GM18870 (cell line): ENCODE data around the gene LRRC7.

Source experiments
- ATAC-seq: cut with Tn5 transposase; IDR thresholded peaks from one replicate; pipeline ENCODE4 v1.9.1; 2021; ENCODE audit warnings: moderate library complexity; ENCODE audit not compliant: unreplicated experiment

The LRRC7 gene

DNA sequence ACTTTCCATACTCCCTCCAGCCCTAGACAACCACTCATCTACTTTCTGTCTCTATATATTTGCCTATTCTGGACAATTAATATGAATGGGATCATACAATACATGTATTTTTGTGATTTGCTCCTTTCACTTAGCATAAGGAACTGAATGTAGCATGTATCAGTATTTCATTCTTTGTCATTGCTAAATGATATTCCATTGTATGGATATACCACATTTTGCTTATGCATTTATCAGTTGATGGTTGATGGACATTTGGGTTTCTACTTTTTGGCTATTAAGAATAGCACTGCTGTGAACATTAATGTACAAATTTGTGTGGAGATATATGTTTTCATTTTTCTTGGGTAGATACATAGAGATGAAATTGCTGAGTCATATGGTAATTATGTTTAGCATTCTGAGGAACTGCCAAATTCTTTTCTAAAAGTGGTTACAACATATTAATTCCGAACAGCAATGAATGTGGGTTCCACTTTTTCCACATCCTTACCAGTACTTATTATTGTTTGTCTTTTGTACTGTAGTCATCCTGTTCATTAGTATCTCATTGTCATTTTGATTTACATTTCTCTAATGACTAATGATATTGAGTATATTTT lies 516.7 kb downstream of the LRRC7 start:
- no peak for ATAC-seq

DNA sequence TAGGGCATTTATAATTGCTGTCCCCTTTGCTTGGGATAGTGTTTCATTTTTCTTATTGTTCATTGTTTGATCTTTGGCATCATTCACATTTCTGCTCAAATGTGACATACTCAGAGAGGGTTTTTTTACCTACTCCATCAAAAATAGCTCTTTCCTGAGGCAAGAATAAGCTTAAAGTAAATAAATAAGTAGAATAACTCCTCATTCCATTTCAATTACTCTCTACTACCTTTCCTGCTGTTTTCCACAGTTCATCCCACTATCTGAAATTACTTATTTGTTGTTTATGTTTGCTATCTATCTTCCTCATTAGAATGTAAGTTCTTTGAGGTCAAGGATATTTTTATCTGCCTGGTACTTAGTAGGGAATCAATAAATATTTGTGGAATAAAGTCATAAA lies 517.8 kb downstream of the LRRC7 start:
- ATAC-seq: no peak

DNA sequence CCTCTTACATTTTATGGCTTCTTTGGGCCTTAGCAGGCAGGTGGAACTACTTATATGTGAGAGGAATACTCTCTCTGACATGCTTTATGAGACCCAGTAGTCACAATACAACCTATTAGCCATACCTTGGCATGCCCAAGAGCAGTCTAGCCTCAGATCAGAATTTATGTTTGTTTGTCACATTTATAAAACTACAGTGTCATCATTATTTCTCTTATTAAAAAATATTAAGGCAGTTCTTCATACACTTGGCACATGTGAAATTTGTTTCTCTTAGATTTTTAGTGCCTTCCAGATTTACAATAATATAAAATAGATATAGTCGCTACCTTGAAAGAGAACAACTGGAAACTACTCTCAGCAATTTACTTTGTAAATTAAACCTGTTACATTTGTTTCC lies 519.2 kb downstream of the LRRC7 start:
- no peak for ATAC-seq

DNA sequence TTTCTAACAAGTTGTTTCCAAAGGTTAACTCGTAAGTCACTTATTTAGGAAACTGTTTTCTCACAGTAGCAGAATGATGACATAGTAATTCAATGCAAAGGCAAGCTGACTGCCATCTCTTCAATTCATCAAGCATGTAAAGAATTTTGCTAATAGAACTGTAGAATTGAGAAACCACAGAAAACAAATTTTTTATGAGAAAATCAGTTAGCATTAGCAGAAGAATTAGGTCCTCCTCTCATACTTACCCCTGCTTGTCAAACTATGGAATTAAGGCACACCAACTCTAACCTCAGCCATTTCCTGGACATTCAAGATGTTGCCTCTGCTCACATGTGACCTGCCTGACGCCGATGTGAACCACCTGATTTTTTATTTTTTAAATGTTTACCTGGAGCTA lies 522.4 kb downstream of the LRRC7 start:
- no peak for ATAC-seq

DNA sequence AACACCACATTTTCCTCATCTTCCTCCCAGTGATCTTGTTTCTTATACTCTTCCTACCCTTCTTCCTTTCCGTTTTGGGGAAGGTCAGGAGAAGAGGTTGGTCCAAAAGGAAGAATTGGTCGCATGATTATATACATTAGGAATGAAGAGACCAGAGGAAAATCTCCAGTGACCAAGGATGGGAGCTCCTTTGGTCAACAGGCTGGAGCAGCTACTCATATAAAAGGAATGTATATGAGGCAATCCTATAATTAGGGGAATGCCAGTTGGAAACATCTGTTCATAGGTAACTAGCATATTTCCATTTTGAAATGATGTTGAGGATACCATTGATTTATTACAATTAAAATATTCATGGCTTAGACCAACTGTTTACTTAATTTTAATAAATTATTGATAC lies 523.2 kb downstream of the LRRC7 start:
- ATAC-seq: no peak

DNA sequence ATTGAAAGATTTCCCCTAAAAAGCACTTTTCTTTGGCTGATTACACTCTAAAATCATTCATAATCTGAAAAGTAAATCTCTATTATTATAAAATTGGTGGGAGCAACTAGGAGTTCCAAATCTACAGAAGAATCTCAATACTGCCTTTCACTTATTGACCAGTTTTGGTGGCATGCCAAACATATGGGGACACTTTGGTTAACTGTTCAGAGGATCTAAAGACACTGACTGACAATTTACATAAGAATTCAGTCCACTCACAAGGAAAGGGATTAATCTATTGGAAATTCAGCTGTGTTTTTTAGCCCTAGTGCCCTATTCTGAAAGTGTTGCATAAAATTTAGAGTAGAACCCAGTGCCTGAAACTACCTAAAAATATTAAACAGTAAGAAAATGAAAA lies 524.1 kb downstream of the LRRC7 start:
- no peak for ATAC-seq

DNA sequence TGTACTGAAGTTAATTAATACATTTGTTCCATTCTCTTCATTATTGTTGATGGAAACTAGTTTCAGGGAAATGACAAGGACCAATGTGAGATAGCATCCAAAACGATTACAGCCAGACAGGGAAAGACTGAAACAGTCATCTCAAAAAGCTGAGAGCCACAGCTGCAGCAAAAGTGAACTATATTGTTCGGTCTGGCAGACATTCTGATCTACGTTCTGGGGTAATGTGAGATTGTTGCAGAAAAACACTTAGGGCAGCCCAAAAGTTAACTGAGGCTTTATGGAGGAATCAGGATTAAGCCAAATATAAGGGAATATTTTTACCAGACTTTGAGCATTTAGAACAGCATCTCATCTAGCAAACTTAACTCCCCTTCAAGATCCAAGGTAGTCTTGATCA lies 524.8 kb downstream of the LRRC7 start:
- ATAC-seq: no peak

DNA sequence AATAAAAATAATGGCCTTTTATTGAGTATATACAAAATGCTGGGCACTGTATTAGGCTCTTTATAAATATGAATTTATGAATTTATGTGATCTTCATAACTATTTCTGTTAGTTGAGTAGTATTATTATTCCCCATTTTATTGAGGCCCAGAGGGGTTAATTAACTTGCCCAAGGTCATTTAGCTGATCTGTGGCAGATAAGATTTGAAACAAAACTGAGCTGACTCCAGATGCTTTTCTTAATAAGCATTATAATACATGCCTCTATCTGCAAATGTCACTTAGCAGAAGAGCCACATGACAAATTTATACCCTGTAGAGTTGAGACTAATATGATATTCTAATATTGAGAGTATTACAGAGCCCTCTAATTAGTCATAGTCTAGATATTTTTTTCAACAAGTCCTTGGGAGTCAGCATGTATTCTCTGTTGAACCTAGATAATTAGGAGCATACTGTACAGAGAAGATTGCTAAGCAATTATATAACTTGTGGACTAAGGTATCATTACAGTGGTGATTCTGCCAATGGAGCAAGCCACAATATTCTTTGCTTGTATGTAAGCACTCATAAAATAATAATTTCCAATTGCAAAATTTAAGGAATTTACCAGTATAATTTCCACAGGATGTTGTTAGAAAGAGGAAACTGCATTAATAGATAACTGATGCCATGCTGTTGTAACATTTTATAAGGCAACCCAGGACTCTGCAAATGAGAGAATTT lies 525.7 kb downstream of the LRRC7 start:
- no peak for ATAC-seq

DNA sequence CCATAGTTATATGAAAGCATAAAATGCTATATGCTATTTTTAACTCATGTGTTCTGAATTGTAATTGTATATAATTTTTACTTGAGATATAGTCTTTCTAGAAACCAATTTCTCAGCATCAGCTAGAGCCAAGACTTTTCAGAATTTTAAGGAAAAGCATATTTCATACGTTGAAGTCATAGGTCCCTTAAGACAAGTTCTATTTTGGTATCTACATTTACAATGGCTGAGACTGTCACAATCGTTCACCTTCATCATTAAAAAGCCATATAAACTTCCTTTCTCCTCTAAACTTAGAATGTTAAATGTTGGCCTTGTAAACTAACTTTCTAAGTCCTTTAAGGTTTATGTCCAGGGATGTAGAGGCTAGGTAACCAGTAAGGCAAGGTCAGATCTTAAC lies 533.5 kb downstream of the LRRC7 start:
- ATAC-seq: no peak

DNA sequence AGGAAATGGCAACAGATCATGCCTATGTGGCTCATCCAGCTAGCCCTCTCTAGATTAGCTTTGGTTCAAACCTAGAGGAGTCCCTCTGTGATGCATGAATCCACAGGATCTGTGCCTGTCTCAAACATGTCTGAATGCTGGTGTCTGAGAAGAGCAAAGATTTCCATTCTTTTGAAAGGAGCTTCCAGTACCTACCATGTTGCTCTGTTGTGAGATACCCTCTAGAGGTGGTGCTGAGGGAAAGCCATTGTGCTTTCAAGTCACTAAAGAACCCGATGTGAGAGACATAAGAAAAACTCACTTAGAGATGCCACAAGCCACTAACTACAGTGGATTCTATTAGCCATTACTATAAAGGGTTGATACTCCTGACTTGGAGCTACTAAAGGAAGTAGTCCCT lies 534.1 kb downstream of the LRRC7 start:
- no peak for ATAC-seq

DNA sequence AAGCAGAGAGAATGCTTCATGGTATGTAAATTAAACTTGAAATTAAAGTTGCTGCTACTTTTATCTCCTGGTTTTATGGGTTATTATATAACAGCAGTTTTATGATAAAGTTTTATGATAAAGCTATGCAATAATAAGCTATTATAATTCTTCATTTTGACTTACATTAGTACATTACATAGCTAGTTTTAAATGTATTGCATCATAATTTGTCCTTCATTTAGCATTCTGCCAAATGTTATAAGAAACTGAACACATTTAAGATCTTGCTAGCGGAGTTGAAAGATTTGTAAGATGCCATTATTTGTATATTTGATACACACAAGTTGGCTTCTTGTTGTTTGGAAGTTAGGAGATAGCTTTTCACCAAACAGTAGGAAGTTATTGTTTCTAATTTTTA lies 536.0 kb downstream of the LRRC7 start:
- no peak for ATAC-seq

DNA sequence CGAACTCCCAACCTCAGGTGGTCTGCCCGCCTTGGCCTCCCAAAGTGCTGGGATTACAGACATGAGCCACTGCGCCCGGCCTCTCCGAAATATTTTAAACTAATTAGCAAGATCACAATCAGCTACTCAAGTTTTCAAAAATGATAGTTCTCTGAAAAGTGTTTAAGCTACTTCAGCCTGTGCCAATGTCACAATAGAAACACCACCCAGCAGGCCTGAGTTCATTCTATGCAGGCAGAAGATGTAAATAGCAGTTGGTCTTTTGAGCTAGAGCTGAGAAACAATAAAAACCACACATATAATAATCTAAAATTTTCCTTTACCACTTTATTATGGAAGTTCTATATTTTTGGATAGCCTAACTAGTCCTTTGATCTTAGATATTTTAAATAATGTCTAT lies 541.5 kb downstream of the LRRC7 start:
- no peak for ATAC-seq

DNA sequence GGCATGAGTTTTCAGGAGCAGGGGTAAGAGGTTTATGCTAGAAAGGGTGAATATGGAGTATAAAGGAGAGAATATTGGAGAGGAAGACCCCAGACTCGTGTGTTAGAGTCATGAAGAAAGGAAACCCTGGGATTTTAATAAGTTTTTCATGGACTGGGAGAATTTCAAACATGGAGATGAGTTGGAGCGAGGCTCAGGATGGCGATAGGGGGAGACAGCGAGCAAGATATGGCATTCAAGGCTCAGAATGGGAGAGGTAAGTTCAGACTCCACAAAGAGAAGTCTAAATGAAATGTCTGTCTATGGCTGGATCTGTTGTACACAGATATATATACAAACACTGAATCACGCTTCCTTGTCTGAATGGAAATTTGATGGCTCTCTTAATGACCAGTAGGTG lies 545.1 kb downstream of the LRRC7 start:
- no peak for ATAC-seq

DNA sequence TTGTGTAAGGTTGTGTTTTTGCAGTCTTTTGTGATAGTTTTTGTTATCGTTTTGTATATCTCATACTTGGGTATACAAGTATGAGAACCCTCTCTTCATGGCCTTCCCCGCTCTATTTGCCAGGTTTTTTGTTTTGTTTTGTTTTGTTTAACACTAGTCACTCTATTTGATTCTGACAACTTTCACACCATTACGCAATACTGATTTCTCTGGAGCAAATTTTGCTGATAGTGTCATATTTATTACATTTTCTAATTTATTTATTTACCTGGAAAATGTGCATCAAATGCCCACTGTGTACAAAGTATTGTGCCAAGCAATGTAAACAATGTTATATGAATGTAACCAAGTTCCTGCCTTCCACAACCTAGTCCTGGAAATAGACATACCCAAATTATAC lies 547.6 kb downstream of the LRRC7 start:
- ATAC-seq: no peak

DNA sequence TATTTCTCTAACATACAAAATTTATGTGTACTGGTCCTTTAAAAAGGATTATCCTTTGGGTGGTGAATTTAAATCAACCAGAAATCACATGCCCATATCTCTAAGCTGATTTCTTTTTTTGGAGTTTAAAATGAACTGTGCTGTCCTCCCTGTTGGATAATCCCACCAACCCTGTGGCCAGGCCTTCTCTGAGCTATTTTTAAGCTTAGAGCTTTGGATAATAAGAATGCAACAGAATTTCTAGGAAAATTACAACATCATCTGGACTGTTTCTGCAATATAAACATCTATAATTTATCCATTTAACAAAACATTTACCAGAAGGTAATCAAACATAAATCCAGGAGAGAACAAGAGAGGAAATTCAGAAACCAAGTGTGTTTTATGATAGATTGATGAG lies 549.3 kb downstream of the LRRC7 start:
- no peak for ATAC-seq

DNA sequence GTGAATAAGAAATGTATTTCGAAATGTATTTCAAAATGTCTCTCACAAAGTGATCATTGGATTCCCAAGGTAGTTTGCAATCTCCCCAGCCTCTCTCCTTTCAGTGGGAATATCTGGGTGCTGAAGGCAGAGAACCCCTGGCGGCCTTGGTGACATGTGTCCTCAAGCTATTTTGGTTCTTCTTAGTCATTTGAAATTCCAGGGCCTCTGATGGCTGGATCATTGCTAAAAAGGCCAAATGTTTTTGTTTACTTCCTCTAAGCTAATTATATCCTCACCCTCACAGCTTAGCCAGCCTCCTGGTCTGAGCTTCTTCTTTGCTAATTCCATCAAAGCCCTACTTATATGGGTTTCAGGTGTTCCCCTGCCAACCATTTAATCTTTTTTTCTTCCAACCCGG lies 566.4 kb downstream of the LRRC7 start:
- no peak for ATAC-seq

DNA sequence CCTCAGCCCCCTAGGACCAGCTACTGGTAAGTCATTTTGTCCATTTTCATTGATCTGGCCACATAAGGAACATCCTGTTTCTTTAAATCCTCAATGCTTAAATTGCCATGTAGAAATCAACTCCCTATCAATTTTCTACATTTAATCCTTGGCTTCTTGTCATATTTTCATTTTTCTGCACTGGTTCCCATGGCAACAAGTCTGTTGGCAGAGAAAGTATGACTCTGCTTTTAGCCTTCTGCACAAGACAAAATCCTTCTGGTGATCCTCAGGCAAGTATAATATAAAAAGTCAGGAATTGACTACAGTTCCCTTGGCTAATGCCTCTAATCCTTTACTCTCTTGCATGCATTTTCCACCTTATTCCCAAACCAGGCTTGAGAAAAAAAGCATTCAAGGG lies 572.6 kb downstream of the LRRC7 start:
- ATAC-seq: no peak

DNA sequence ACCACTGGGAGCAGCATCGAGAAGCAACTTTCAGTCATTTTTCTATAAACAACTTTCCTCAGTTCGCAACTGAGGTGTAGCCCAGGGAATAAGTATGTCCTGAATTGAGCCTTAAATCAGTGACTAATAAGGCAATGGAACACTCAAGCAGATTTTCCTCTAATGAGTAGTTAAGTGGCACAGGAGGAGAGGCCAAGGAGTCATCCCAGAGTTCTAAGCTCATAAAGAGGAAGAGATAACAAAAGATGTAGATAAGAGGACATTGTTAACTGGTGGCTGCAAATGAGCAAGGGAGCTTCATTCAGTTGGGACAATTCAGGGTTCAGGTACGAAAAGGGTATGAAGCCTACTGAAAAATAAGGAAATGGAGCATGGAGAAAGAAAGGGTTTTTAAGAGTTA lies 573.2 kb downstream of the LRRC7 start:
- ATAC-seq: no peak

DNA sequence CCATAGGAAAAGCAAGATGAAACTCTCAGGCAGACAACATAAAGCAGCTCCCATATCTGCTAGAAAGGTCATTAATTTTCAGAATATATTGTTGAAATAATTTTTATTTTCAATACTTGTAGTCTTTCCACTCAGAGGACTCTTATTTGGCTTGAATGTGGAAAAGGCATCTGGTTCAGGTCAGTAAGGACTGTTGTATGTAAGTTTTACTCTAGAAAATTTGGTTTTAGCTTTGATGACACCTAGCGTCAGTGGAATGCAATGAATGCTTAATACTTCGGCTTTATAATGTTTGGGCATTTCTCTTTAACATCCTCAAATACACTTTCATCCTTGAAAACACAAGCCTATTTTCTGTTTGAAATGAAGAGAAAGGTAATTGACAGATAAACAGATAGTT lies 574.4 kb downstream of the LRRC7 start:
- no peak for ATAC-seq

DNA sequence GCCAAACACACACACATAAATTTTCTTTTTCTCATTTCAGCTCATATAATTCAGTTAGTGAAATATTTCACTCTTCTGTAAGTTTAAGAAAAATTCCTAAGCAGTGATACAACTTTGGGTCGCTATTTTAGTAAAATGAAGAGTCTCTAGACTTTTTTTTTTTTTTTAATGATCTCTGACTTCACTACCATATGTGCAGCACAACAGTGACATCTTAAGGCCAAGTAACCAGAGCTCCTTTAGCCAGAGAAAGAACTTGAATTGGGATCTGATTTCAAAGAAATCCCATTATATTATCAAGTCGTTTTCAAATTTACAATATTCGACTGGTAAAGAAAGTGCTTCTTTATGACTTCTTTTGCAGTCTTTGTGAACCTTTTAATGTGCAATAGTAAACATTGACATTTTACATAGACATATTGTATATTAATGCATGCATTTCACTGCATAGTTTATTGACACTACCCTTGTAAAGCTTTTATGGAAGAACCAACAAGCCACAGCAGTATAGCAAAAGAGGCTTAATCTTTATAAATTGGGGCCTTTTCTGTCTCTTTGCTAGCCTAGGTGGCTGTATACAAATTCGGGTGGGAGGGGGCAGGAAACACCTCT lies 575.4 kb downstream of the LRRC7 start:
- no peak for ATAC-seq

DNA sequence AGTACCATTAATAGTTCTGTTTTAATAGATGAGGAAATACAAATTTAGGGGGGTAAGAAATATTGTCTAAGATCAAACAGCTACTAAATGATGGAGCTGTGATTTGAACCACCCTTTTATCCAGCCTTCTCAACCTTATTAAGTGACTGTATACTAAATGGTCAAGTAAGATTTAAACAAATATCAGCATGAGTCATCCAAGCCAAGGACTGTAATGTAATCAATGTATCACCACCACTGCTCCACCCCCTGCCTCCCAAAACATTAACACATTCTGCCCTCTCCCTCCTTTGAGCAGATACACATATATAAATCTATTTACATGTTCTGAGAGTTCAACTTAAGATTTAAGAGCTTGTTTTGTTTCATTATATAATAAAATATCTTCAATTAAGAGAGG lies 578.8 kb downstream of the LRRC7 start:
- no peak for ATAC-seq

DNA sequence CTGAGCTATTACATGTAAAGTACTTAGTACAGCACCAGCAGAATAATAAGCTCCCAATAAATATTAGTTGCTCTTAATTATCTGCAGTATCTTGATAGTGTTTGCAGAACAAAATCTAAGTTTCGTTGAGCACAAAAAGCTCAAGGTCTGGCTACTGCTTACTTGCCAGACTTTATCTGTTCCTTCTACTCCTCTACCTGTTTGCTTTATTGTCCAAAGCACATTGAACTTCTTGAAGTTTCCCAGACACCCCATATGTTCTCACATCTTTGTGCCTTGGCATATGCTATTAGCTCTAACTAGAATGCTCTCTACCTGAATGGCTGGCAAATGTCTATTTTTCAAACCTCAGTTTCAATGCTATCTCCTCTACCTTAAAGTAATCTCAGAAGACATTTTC lies 582.7 kb downstream of the LRRC7 start:
- ATAC-seq: no peak

DNA sequence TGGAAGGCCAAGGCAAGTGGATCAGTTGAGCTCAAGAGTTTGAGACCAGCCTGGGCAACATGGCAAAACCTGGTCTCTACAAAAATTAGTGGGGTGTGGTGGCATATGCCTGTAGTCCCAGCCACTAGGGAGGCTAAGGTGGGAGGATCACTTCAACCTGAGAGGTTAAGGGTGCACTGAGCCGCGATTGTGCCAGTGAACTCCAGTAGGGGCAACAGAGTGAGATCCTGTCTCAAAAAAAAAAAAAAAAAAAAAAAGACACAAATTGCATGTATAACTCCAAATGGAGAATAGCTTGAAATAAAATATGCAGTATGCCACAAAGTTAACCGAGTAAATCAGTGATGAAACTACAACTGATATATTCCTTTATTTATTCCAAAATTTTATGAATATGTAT lies 586.0 kb downstream of the LRRC7 start:
- ATAC-seq: no peak
